Activated CD8-positive, alpha-beta memory T cell treated with anti-CD3 and anti-CD28 coated beads, Interleukin-2, amount 10 ng/mL, durations not matched to agents 7 days and 5 days (primary cell): ENCODE measurements around the gene ATP6V1B1. TPM values are rescaled to one million over a fixed set of nuclear protein-coding genes. Genes with fewer than 3 reads are reported as not detected.

Source experiments
- ATAC-seq: fragments of 150-1000 bp; cut with Tn5 transposase; one replicate; pipeline ENCODE4 v1.10.0; 2021; ENCODE audit warnings: moderate library complexity
- CTCF ChIA-PET: fragments of 350-600 bp; sonication (Branson Sonifier 250); formaldehyde crosslinking; loops from one replicate; lab custom pipeline; 2021; ENCODE audit warnings: antibody characterized with exemption; lab: Charles Lee
- DNase-seq: peaks from one replicate; pipeline ENCODE4 v3.0.0-alpha.2; 2020
- H3K27ac Mint-ChIP-seq: one replicate; pipeline ENCODE4 v1.8.0; 2021; ENCODE audit warnings: mild to moderate bottlenecking, mixed read lengths
- H3K27me3 Mint-ChIP-seq: one replicate; pipeline ENCODE4 v1.8.0; 2021; ENCODE audit warnings: mixed read lengths
- H3K36me3 Mint-ChIP-seq: one replicate; pipeline ENCODE4 v1.8.0; 2021; ENCODE audit warnings: mild to moderate bottlenecking, mixed read lengths
- H3K4me1 Mint-ChIP-seq: one replicate; pipeline ENCODE4 v1.8.0; 2021; ENCODE audit warnings: mixed read lengths
- H3K4me3 Mint-ChIP-seq: one replicate; pipeline ENCODE4 v1.8.0; 2021; ENCODE audit warnings: mild to moderate bottlenecking, moderate library complexity, mixed read lengths
- H3K9me3 Mint-ChIP-seq: one replicate; pipeline ENCODE4 v1.8.0; 2022; ENCODE audit warnings: low read depth, mixed read lengths
- total RNA-seq, 2 experiments: library from RNA; stranded (reverse); gene quantifications; one replicate each; pipeline ENCODE4 v1.2.3, GENCODE V29; 2021

Gene ATP6V1B1
- total RNA-seq, 2 experiments from 2014 or later = not detected

- peak; percentile 81 for DNase-seq
- Mint-ChIP-seq H3K36me3 (no peaks in the 10 kb centered on the region), H3K4me3 (peak overlapping the region; percentile 58), H3K27ac (no peak overlapping the region), H3K4me1 (peaks cover 17% of the 10 kb centered on the region), H3K9me3 (no peaks in the 10 kb centered on the region), H3K27me3 (peaks cover 33% of the 10 kb centered on the region)
- ATAC-seq = peak; percentile 97
- CTCF ChIA-PET = interaction anchor here (0.5 to 3.9 kb wide), 39 partner anchors 10 to 1327 kb away, joined by 3 to 84 read pairs (median 4); partner anchors contain the start of genes ADD2, ATP6V1B1, FAM136A and FIGLA
Observed at GRCh38 chr2:70948337-70949003, 12.8 kb downstream of the ATP6V1B1 start.

- CTCF ChIA-PET = interaction anchor here (0.7 to 3.9 kb wide), 34 partner anchors 11 to 645 kb away, joined by 3 to 84 read pairs (median 5); partner anchors contain the start of genes ADD2, ATP6V1B1 and FIGLA
- H3K27ac Mint-ChIP-seq = no peak overlapping the region
- H3K9me3 Mint-ChIP-seq = no peaks in the 10 kb centered on the region
- no peaks in the 10 kb centered on the region for H3K36me3 Mint-ChIP-seq
- ATAC-seq (no peak), DNase-seq (peak; percentile 16)
- peaks cover 39% of the 10 kb centered on the region for H3K27me3 Mint-ChIP-seq
- H3K4me1 Mint-ChIP-seq = peaks cover 17% of the 10 kb centered on the region
- no peak overlapping the region for H3K4me3 Mint-ChIP-seq
Observed at GRCh38 chr2:70949086-70949485, 13.4 kb downstream of the ATP6V1B1 start.

GRCh38 chr2:70954886-70955285 lies 19.2 kb downstream of the ATP6V1B1 start:
- CTCF ChIA-PET = interaction anchor here (0.9 to 5.1 kb wide), 3 partner anchors 9 to 84 kb away, joined by 3 to 21 read pairs (median 7); no protein-coding TSS in a partner anchor
- Mint-ChIP-seq H3K27ac (no peak overlapping the region), H3K27me3 (peaks cover 31% of the 10 kb centered on the region), H3K36me3 (no peaks in the 10 kb centered on the region), H3K4me3 (no peak overlapping the region), H3K4me1 (peaks cover 26% of the 10 kb centered on the region), H3K9me3 (no peaks in the 10 kb centered on the region)
- ATAC-seq (no peak), DNase-seq (peak; percentile 35)

- H3K4me1 Mint-ChIP-seq = peaks cover 26% of the 10 kb centered on the region
- ATAC-seq (no peak), DNase-seq (no peak)
- H3K9me3 Mint-ChIP-seq = no peaks in the 10 kb centered on the region
- H3K36me3 Mint-ChIP-seq = no peaks in the 10 kb centered on the region
- peaks cover 31% of the 10 kb centered on the region for H3K27me3 Mint-ChIP-seq
- H3K27ac Mint-ChIP-seq = no peak overlapping the region
- CTCF ChIA-PET = no interaction called here
- H3K4me3 Mint-ChIP-seq = no peak overlapping the region
Observed at GRCh38 chr2:70956141-70956540, 20.4 kb downstream of the ATP6V1B1 start.

- H3K4me3 Mint-ChIP-seq = no peak overlapping the region
- H3K4me1 Mint-ChIP-seq = peaks cover 26% of the 10 kb centered on the region
- peaks cover 29% of the 10 kb centered on the region for H3K27me3 Mint-ChIP-seq
- peak; percentile 27 for DNase-seq
- CTCF ChIA-PET = interaction anchor here (8.8 kb wide), 1 partner anchor 11 kb away, joined by 56 read pairs; no protein-coding TSS in a partner anchor
- no peaks in the 10 kb centered on the region for H3K9me3 Mint-ChIP-seq
- H3K36me3 Mint-ChIP-seq = no peaks in the 10 kb centered on the region
- ATAC-seq = no peak
- no peak overlapping the region for H3K27ac Mint-ChIP-seq
Observed at GRCh38 chr2:70957798-70958197, 22.1 kb downstream of the ATP6V1B1 start.

- Mint-ChIP-seq H3K9me3 (no peaks in the 10 kb centered on the region), H3K27ac (no peak overlapping the region), H3K36me3 (no peaks in the 10 kb centered on the region), H3K4me3 (no peak overlapping the region), H3K27me3 (peaks cover 33% of the 10 kb centered on the region), H3K4me1 (peaks cover 26% of the 10 kb centered on the region)
- DNase-seq (peak; percentile 39), ATAC-seq (no peak)
- CTCF ChIA-PET = interaction anchor here (8.8 kb wide), 1 partner anchor 12 kb away, joined by 56 read pairs; no protein-coding TSS in a partner anchor
Observed at GRCh38 chr2:70958759-70959158, 23.1 kb downstream of the ATP6V1B1 start.

GRCh38 chr2:70959271-70959761 lies 23.6 kb downstream of the ATP6V1B1 start:
- Mint-ChIP-seq H3K9me3 (no peaks in the 10 kb centered on the region), H3K27ac (no peak overlapping the region), H3K27me3 (peaks cover 33% of the 10 kb centered on the region), H3K4me1 (peaks cover 26% of the 10 kb centered on the region), H3K4me3 (no peak overlapping the region), H3K36me3 (no peaks in the 10 kb centered on the region)
- DNase-seq (peak; percentile 38), ATAC-seq (peak; percentile 24)
- CTCF ChIA-PET = interaction anchor here (1.2 to 8.8 kb wide), 3 partner anchors 12 to 96 kb away, joined by 3 to 56 read pairs (median 4); no protein-coding TSS in a partner anchor

- ATAC-seq (no peak), DNase-seq (peak; percentile 41)
- H3K27me3 Mint-ChIP-seq = peaks cover 30% of the 10 kb centered on the region
- H3K27ac Mint-ChIP-seq = no peak overlapping the region
- no peaks in the 10 kb centered on the region for H3K36me3 Mint-ChIP-seq
- peaks cover 28% of the 10 kb centered on the region for H3K4me1 Mint-ChIP-seq
- CTCF ChIA-PET = interaction anchor here (0.8 to 8.8 kb wide), 6 partner anchors 9 to 97 kb away, joined by 3 to 56 read pairs (median 4); partner anchors contain the start of gene ANKRD53
- no peak overlapping the region for H3K4me3 Mint-ChIP-seq
- no peaks in the 10 kb centered on the region for H3K9me3 Mint-ChIP-seq
Observed at GRCh38 chr2:70959851-70960832, 24.4 kb downstream of the ATP6V1B1 start.

GRCh38 chr2:70960833-70961647 lies 25.3 kb downstream of the ATP6V1B1 start:
- Mint-ChIP-seq H3K27me3 (peaks cover 23% of the 10 kb centered on the region), H3K9me3 (no peaks in the 10 kb centered on the region)
- DNase-seq = peak; percentile 38

GRCh38 chr2:70961648-70961994 lies 25.9 kb downstream of the ATP6V1B1 start:
- Mint-ChIP-seq H3K4me1 (peaks cover 27% of the 10 kb centered on the region), H3K9me3 (no peaks in the 10 kb centered on the region), H3K36me3 (no peaks in the 10 kb centered on the region), H3K4me3 (no peak overlapping the region), H3K27ac (no peak overlapping the region), H3K27me3 (peaks cover 20% of the 10 kb centered on the region)
- DNase-seq (peak; percentile 22), ATAC-seq (no peak)
- CTCF ChIA-PET = interaction anchor here (8.8 kb wide), 1 partner anchor 15 kb away, joined by 56 read pairs; no protein-coding TSS in a partner anchor

More at GRCh38 chr2:70960833-70961647, 25.3 kb downstream of the ATP6V1B1 start:
- Mint-ChIP-seq H3K36me3 (no peaks in the 10 kb centered on the region), H3K4me1 (peaks cover 27% of the 10 kb centered on the region), H3K27ac (no peak overlapping the region), H3K4me3 (no peak overlapping the region)
- ATAC-seq = no peak
- CTCF ChIA-PET = interaction anchor here (0.8 to 8.8 kb wide), 3 partner anchors 14 to 40 kb away, joined by 4 to 56 read pairs (median 4); partner anchors contain the start of gene ANKRD53

GRCh38 chr2:70962211-70962884 lies 26.6 kb downstream of the ATP6V1B1 start:
- Mint-ChIP-seq H3K27me3 (peaks cover 20% of the 10 kb centered on the region), H3K36me3 (no peaks in the 10 kb centered on the region), H3K4me3 (no peak overlapping the region), H3K9me3 (no peaks in the 10 kb centered on the region), H3K27ac (no peak overlapping the region), H3K4me1 (peaks cover 27% of the 10 kb centered on the region)
- DNase-seq (peak; percentile 37), ATAC-seq (no peak)
- CTCF ChIA-PET = interaction anchor here (1.7 to 8.8 kb wide), 3 partner anchors 8 to 39 kb away, joined by 4 to 56 read pairs (median 50); no protein-coding TSS in a partner anchor
